DOHH2 (cell line): Measurements from ENCODE around the gene DNAJC11.

Experiments used
- H3F3A ChIP-seq: fragments of 200-600 bp; sonication (generic), shearing (Covaris generic); 2 replicates; pipeline ENCODE4 v1.6.0; 2016; ENCODE audit warnings: antibody characterized with exemption, mild to moderate bottlenecking; ENCODE audit not compliant: control insufficient read depth, insufficient read depth
- H3K27ac ChIP-seq: fragments of 200-600 bp; sonication (generic); 2 replicates; pipeline ENCODE4 v1.5.1; 2014; ENCODE audit warnings: low read depth, mild to moderate bottlenecking, low read length, moderate library complexity
- H3K27me3 ChIP-seq: fragments of 200-600 bp; sonication (generic); 2 replicates; pipeline ENCODE4 v1.6.1; 2014; ENCODE audit warnings: mild to moderate bottlenecking, low read length, mixed read lengths; ENCODE audit not compliant: control insufficient read depth
- H3K36me3 ChIP-seq: fragments of 200-600 bp; sonication (generic); 2 replicates; pipeline ENCODE4 v1.6.1; 2014; ENCODE audit warnings: mild to moderate bottlenecking, low read length, moderate library complexity, mixed read lengths; ENCODE audit not compliant: control insufficient read depth
- H3K4me1 ChIP-seq: fragments of 200-600 bp; sonication (generic); 2 replicates; pipeline ENCODE4 v1.6.1; 2014; ENCODE audit warnings: mild to moderate bottlenecking, low read length, mixed read lengths; ENCODE audit not compliant: control insufficient read depth
- H3K4me2 ChIP-seq: fragments of 200-600 bp; sonication (generic); 2 replicates; pipeline ENCODE4 v1.6.0; 2014; ENCODE audit warnings: mild to moderate bottlenecking, low read length, moderate library complexity
- H3K4me3 ChIP-seq: fragments of 200-600 bp; sonication (generic); 2 replicates; pipeline ENCODE4 v1.5.1; 2014; ENCODE audit warnings: mild to moderate bottlenecking, low read length, mixed read lengths
- H3K79me2 ChIP-seq: fragments of 200-600 bp; sonication (generic); 2 replicates; pipeline ENCODE4 v1.6.1; 2014; ENCODE audit warnings: mild to moderate bottlenecking, low read length, mixed read lengths; ENCODE audit not compliant: control insufficient read depth
- H3K9me2 ChIP-seq: fragments of 200-600 bp; sonication (generic); replicated peaks from 2 replicates; pipeline ENCODE4 v1.6.1; 2014; ENCODE audit warnings: mild to moderate bottlenecking, low read length, mixed read lengths; ENCODE audit not compliant: control insufficient read depth
- H3K9me3 ChIP-seq: fragments of 200-600 bp; sonication (generic); 2 replicates; pipeline ENCODE4 v1.6.1; 2014; ENCODE audit warnings: antibody characterized with exemption, low read length, mixed read lengths; ENCODE audit not compliant: control insufficient read depth, insufficient read depth
- H4K20me1 ChIP-seq: fragments of 200-600 bp; sonication (generic); 2 replicates; pipeline ENCODE4 v1.6.0; 2014; ENCODE audit warnings: low read depth, mild to moderate bottlenecking, antibody characterized with exemption, low read length, moderate library complexity; ENCODE audit not compliant: control insufficient read depth, insufficient read depth
- CTCF ChIP-seq: fragments of 200-600 bp; sonication (generic); IDR thresholded peaks from one replicate; pipeline ENCODE4 v1.5.1; 2014; ENCODE audit warnings: antibody characterized with exemption, mild to moderate bottlenecking, low read depth, low read length; ENCODE audit not compliant: poor library complexity, severe bottlenecking
- EZH2phosphoT487 ChIP-seq: fragments of 200-600 bp; sonication (generic); IDR thresholded peaks from 2 replicates; pipeline ENCODE4 v1.6.1; 2017; ENCODE audit warnings: borderline replicate concordance, mild to moderate bottlenecking, antibody characterized with exemption, low read length, moderate library complexity, mixed read lengths

Gene DNAJC11

GRCh38 chr1:6726253-6726652, 24.6 kb upstream of the DNAJC11 start:
- no peak overlapping the region for H3K27ac ChIP-seq
- no peaks in the 10 kb centered on the region for H3K9me2 ChIP-seq
- H3K9me3 ChIP-seq = no peaks in the 10 kb centered on the region
- H3K4me1 ChIP-seq = no peaks in the 10 kb centered on the region
- no peaks in the 10 kb centered on the region for H3F3A ChIP-seq
- H4K20me1 ChIP-seq = no peaks in the 10 kb centered on the region
- no peak overlapping the region for H3K4me3 ChIP-seq
- H3K36me3 ChIP-seq = no peaks in the 10 kb centered on the region
- TF ChIP-seq EZH2phosphoT487 (no peak), CTCF (no peak)
- H3K79me2 ChIP-seq = no peaks in the 10 kb centered on the region
- H3K4me2 ChIP-seq = no peak overlapping the region
- H3K27me3 ChIP-seq = peaks cover 4% of the 10 kb centered on the region

- no peaks in the 10 kb centered on the region for H3K79me2 ChIP-seq
- H3K4me2 ChIP-seq = no peak overlapping the region
- H3F3A ChIP-seq = no peaks in the 10 kb centered on the region
- no peaks in the 10 kb centered on the region; the same call in 1 of the 2 replicates for H3K27me3 ChIP-seq
- no peaks in the 10 kb centered on the region for H4K20me1 ChIP-seq
- no peaks in the 10 kb centered on the region for H3K9me2 ChIP-seq
- no peak overlapping the region for H3K4me3 ChIP-seq
- no peaks in the 10 kb centered on the region for H3K4me1 ChIP-seq
- H3K36me3 ChIP-seq = no peaks in the 10 kb centered on the region
- H3K9me3 ChIP-seq = no peaks in the 10 kb centered on the region
- TF ChIP-seq CTCF (no peak), EZH2phosphoT487 (no peak)
- H3K27ac ChIP-seq = no peak overlapping the region
Observed at GRCh38 chr1:6724517-6725141, 23.0 kb upstream of the DNAJC11 start.

GRCh38 chr1:6723621-6724428, 22.2 kb upstream of the DNAJC11 start:
- TF ChIP-seq CTCF (no peak), EZH2phosphoT487 (no peak)
- H3F3A ChIP-seq = no peaks in the 10 kb centered on the region
- no peaks in the 10 kb centered on the region for H4K20me1 ChIP-seq
- H3K27ac ChIP-seq = no peak overlapping the region
- no peaks in the 10 kb centered on the region for H3K9me3 ChIP-seq
- H3K4me2 ChIP-seq = no peak overlapping the region
- H3K27me3 ChIP-seq = no peaks in the 10 kb centered on the region
- H3K79me2 ChIP-seq = no peaks in the 10 kb centered on the region
- H3K4me1 ChIP-seq = no peaks in the 10 kb centered on the region
- H3K4me3 ChIP-seq = no peak overlapping the region
- no peaks in the 10 kb centered on the region for H3K9me2 ChIP-seq
- no peaks in the 10 kb centered on the region for H3K36me3 ChIP-seq
